DOHH2 (cell line): ENCODE data around the gene AQP12A.

Experiments
- H3F3A ChIP-seq: fragments of 200-600 bp; sonication (generic), shearing (Covaris generic); 2 replicates; pipeline ENCODE4 v1.6.0; 2016; ENCODE audit warnings: antibody characterized with exemption, mild to moderate bottlenecking; ENCODE audit not compliant: control insufficient read depth, insufficient read depth
- H3K27ac ChIP-seq: fragments of 200-600 bp; sonication (generic); 2 replicates; pipeline ENCODE4 v1.5.1; 2014; ENCODE audit warnings: low read depth, mild to moderate bottlenecking, low read length, moderate library complexity
- H3K27me3 ChIP-seq: fragments of 200-600 bp; sonication (generic); 2 replicates; pipeline ENCODE4 v1.6.1; 2014; ENCODE audit warnings: mild to moderate bottlenecking, low read length, mixed read lengths; ENCODE audit not compliant: control insufficient read depth
- H3K36me3 ChIP-seq: fragments of 200-600 bp; sonication (generic); 2 replicates; pipeline ENCODE4 v1.6.1; 2014; ENCODE audit warnings: mild to moderate bottlenecking, low read length, moderate library complexity, mixed read lengths; ENCODE audit not compliant: control insufficient read depth
- H3K4me1 ChIP-seq: fragments of 200-600 bp; sonication (generic); 2 replicates; pipeline ENCODE4 v1.6.1; 2014; ENCODE audit warnings: mild to moderate bottlenecking, low read length, mixed read lengths; ENCODE audit not compliant: control insufficient read depth
- H3K4me2 ChIP-seq: fragments of 200-600 bp; sonication (generic); 2 replicates; pipeline ENCODE4 v1.6.0; 2014; ENCODE audit warnings: mild to moderate bottlenecking, low read length, moderate library complexity
- H3K4me3 ChIP-seq: fragments of 200-600 bp; sonication (generic); 2 replicates; pipeline ENCODE4 v1.5.1; 2014; ENCODE audit warnings: mild to moderate bottlenecking, low read length, mixed read lengths
- H3K79me2 ChIP-seq: fragments of 200-600 bp; sonication (generic); 2 replicates; pipeline ENCODE4 v1.6.1; 2014; ENCODE audit warnings: mild to moderate bottlenecking, low read length, mixed read lengths; ENCODE audit not compliant: control insufficient read depth
- H3K9me2 ChIP-seq: fragments of 200-600 bp; sonication (generic); replicated peaks from 2 replicates; pipeline ENCODE4 v1.6.1; 2014; ENCODE audit warnings: mild to moderate bottlenecking, low read length, mixed read lengths; ENCODE audit not compliant: control insufficient read depth
- H3K9me3 ChIP-seq: fragments of 200-600 bp; sonication (generic); 2 replicates; pipeline ENCODE4 v1.6.1; 2014; ENCODE audit warnings: antibody characterized with exemption, low read length, mixed read lengths; ENCODE audit not compliant: control insufficient read depth, insufficient read depth
- H4K20me1 ChIP-seq: fragments of 200-600 bp; sonication (generic); 2 replicates; pipeline ENCODE4 v1.6.0; 2014; ENCODE audit warnings: low read depth, mild to moderate bottlenecking, antibody characterized with exemption, low read length, moderate library complexity; ENCODE audit not compliant: control insufficient read depth, insufficient read depth
- CTCF ChIP-seq: fragments of 200-600 bp; sonication (generic); IDR thresholded peaks from one replicate; pipeline ENCODE4 v1.5.1; 2014; ENCODE audit warnings: antibody characterized with exemption, mild to moderate bottlenecking, low read depth, low read length; ENCODE audit not compliant: poor library complexity, severe bottlenecking
- EZH2phosphoT487 ChIP-seq: fragments of 200-600 bp; sonication (generic); IDR thresholded peaks from 2 replicates; pipeline ENCODE4 v1.6.1; 2017; ENCODE audit warnings: borderline replicate concordance, mild to moderate bottlenecking, antibody characterized with exemption, low read length, moderate library complexity, mixed read lengths

Gene AQP12A

GRCh38 chr2:240646176-240646899, 45.3 kb upstream of the AQP12A start:
- Histone ChIP-seq H3K27me3 (peaks cover 9% of the 10 kb centered on the region; the same call in 1 of the 2 replicates), H3K4me3 (no peak overlapping the region), H3K27ac (no peak overlapping the region), H3K4me2 (no peak overlapping the region), H3K4me1 (no peaks in the 10 kb centered on the region), H3K9me2 (no peaks in the 10 kb centered on the region), H3F3A (no peaks in the 10 kb centered on the region), H4K20me1 (no peaks in the 10 kb centered on the region), H3K79me2 (no peaks in the 10 kb centered on the region), H3K36me3 (no peaks in the 10 kb centered on the region), H3K9me3 (peaks cover 8% of the 10 kb centered on the region; the same call in 1 of the 2 replicates)
- TF ChIP-seq CTCF (no peak), EZH2phosphoT487 (no peak)

DNA sequence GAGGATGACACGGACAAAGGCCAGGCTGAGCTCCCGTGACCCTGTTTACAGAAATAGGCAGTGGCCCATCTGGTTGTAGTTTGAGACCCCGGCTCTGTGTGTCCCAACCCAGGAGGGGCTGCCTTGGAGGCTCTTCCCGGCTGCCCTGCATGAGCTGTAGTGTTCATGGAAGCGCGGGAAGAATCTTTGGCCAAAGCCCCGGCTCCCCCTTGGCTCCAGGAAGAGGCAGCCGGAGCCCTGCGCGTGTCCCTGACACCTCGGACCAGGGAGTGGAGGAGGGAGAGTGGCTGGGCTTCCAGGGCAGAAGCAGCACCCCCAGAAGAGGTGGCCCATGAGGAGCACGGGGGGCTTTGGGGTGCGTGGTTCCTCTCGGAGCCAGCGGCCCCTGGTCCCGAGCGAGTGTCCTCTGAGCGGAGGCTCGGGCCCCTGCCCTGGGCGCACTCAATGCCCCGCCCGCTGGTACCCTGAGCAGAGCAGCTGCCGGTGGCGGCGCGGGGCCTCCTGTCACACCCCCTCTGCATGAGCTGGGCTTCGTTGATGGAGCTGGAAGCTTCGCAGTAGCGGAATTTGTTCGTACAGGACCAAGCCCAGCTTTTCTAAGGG, 44.7 kb upstream of the AQP12A start:
- H3K27ac ChIP-seq = no peak overlapping the region
- no peaks in the 10 kb centered on the region for H3F3A ChIP-seq
- H3K9me3 ChIP-seq = peaks cover 6% of the 10 kb centered on the region; the same call in 1 of the 2 replicates
- no peak overlapping the region for H3K4me3 ChIP-seq
- no peaks in the 10 kb centered on the region for H4K20me1 ChIP-seq
- no peaks in the 10 kb centered on the region for H3K79me2 ChIP-seq
- no peaks in the 10 kb centered on the region for H3K4me1 ChIP-seq
- H3K4me2 ChIP-seq = no peak overlapping the region
- no peaks in the 10 kb centered on the region for H3K9me2 ChIP-seq
- TF ChIP-seq EZH2phosphoT487 = no peak
- TF ChIP-seq CTCF = no peak
- H3K27me3 ChIP-seq = peaks cover 9% of the 10 kb centered on the region; the same call in 1 of the 2 replicates
- H3K36me3 ChIP-seq = no peaks in the 10 kb centered on the region

DNA sequence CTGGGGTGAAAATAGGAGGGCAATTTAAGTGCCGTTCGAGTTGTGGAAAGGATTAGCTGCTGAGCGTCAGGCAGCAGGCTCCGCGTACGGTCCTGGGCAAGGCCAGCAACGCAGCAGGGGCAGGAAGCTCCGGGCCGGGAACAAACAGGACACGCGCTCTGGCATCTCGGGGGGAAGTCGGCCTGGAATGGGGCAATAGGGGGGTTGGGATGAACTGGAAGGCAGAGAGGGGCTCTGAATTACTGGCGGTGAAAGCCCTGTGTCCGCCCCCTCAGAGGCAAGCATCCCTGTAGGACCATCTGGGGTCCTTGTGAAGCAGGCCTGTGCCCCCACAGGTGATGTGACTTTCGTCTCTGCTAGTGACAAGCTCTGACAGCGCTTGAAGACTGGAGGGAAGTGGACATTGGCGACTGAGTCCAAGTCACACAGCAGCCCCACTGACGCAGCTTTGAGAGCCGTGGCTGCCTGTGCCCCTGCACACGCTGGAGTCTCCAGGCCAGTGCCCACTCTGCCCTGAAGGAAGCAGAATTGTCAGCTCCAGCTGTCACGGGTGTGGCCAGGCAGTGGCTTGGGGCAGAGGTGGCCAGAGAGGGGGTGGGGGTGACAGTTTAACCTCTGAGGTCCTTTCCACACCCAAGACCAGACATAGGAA, 44.0 kb upstream of the AQP12A start:
- H3K9me3 ChIP-seq = no peaks in the 10 kb centered on the region; the same call in 1 of the 2 replicates
- no peak overlapping the region for H3K4me2 ChIP-seq

More for the DNA sequence above, 44.0 kb upstream of the AQP12A start:
- Histone ChIP-seq H3F3A (no peaks in the 10 kb centered on the region), H3K4me1 (no peaks in the 10 kb centered on the region), H3K4me3 (no peak overlapping the region), H3K79me2 (no peaks in the 10 kb centered on the region), H4K20me1 (no peaks in the 10 kb centered on the region), H3K9me2 (no peaks in the 10 kb centered on the region), H3K27me3 (peaks cover 9% of the 10 kb centered on the region; the same call in 1 of the 2 replicates), H3K27ac (no peak overlapping the region), H3K36me3 (no peaks in the 10 kb centered on the region)
- no peak for TF ChIP-seq CTCF
- TF ChIP-seq EZH2phosphoT487 = no peak
